ENCODE measurements around the gene TLE5.

GRCh38 chr19:3039125-3039524, 23.2 kb downstream of the TLE5 start:
- TF ChIP-seq CTCF (IDR thresholded peaks at IDR 0.05; ENCODE audit: poor library complexity, severe bottlenecking), result no peak
- no peak for TF ChIP-seq POLR2AphosphoS5 (IDR thresholded peaks at IDR 0.05)
